ENCODE data around the gene SLC6A12. TPM values are rescaled to one million over a fixed set of nuclear protein-coding genes. Genes with fewer than 3 reads are reported as not detected.

Gene SLC6A12
- total RNA-seq, 2 experiments from 2014 or later = not detected

GRCh38 chr12:147242-147641 lies 66.7 kb downstream of the SLC6A12 start:
- intact Hi-C loops (cut with DNase I, micrococcal nuclease) = no loop called here
- Mint-ChIP-seq H3K36me3 (ENCODE audit: low read depth) (no peaks in the 10 kb centered on the region), H3K9me3 (no peaks in the 10 kb centered on the region), H3K4me1 (ENCODE audit: low read depth) (peaks cover 4% of the 10 kb centered on the region), H3K27ac (no peak overlapping the region), H3K27me3 (peaks cover 9% of the 10 kb centered on the region), H3K4me3 (no peak overlapping the region)
- no peaks in the 10 kb centered on the region for H3K9me3 ChIP-seq (ENCODE audit: control insufficient read depth in 1 of 2, insufficient read depth in 1 of 2, low read length in 2 of 2)
- no peak for TF ChIP-seq CTCF (IDR thresholded peaks at IDR 0.05)
- ATAC-seq (ENCODE audit: poor library complexity) (no peak), DNase-seq (no peak)
- ChIA-PET CTCF (no interaction called here), POLR2A (no interaction called here)
- H3K4me3 ChIP-seq (ENCODE audit: low read length) = no peak overlapping the region
- no peak overlapping the region for H3K27ac ChIP-seq (ENCODE audit: low read depth in 1 of 2, low read length in 2 of 2)
- H3K4me1 ChIP-seq (ENCODE audit: insufficient read depth, low read length) = no peaks in the 10 kb centered on the region
- H3K27me3 ChIP-seq (ENCODE audit: control insufficient read depth in 1 of 2, insufficient read depth in 2 of 2, low read length in 2 of 2) = no peaks in the 10 kb centered on the region
- H3K36me3 ChIP-seq (ENCODE audit: insufficient read depth, low read length) = no peaks in the 10 kb centered on the region

GRCh38 chr12:145369-145960 lies 68.5 kb downstream of the SLC6A12 start:
- peaks cover 0 to 4% of the 10 kb centered on the region in 2 experiments for H3K27me3 ChIP-seq (ENCODE audit: control insufficient read depth in 1 of 2, insufficient read depth in 2 of 2, low read length in 2 of 2)
- H3K27ac ChIP-seq (ENCODE audit: low read depth in 1 of 2, low read length in 2 of 2) = no peak overlapping the region
- peaks cover 19% of the 10 kb centered on the region for H3K27me3 Mint-ChIP-seq
- H3K9me3 Mint-ChIP-seq = no peaks in the 10 kb centered on the region
- H3K9me3 ChIP-seq (ENCODE audit: control insufficient read depth in 1 of 2, insufficient read depth in 1 of 2, low read length in 2 of 2) = no peaks in the 10 kb centered on the region
- no peak for TF ChIP-seq CTCF (IDR thresholded peaks at IDR 0.05)
- no peaks in the 10 kb centered on the region for H3K36me3 ChIP-seq (ENCODE audit: insufficient read depth, low read length)
- H3K4me3 Mint-ChIP-seq = no peak overlapping the region
- H3K27ac Mint-ChIP-seq = no peak overlapping the region
- CTCF ChIA-PET = no interaction called here
- no peaks in the 10 kb centered on the region for H3K36me3 Mint-ChIP-seq (ENCODE audit: low read depth)
- DNase-seq = no peak
- H3K4me3 ChIP-seq (ENCODE audit: low read length) = no peak overlapping the region
- POLR2A ChIA-PET = no interaction called here
- H3K4me1 Mint-ChIP-seq (ENCODE audit: low read depth) = peaks cover 4% of the 10 kb centered on the region
- no peak for ATAC-seq (ENCODE audit: poor library complexity)
- no peaks in the 10 kb centered on the region for H3K4me1 ChIP-seq (ENCODE audit: insufficient read depth, low read length)
- intact Hi-C loops (cut with DNase I, micrococcal nuclease) = no loop called here

- ATAC-seq (ENCODE audit: poor library complexity) (no peak), DNase-seq (peak in 1 of 14 experiments; percentile 4)
- H3K36me3 Mint-ChIP-seq (ENCODE audit: low read depth) = no peaks in the 10 kb centered on the region
- Histone ChIP-seq H3K4me1 (ENCODE audit: insufficient read depth, low read length) (no peaks in the 10 kb centered on the region), H3K27me3 (ENCODE audit: control insufficient read depth in 1 of 2, insufficient read depth in 2 of 2, low read length in 2 of 2) (peaks cover 0 to 11% of the 10 kb centered on the region in 2 experiments), H3K27ac (ENCODE audit: low read depth in 1 of 2, low read length in 2 of 2) (no peak overlapping the region), H3K9me3 (ENCODE audit: control insufficient read depth in 1 of 2, insufficient read depth in 1 of 2, low read length in 2 of 2) (no peaks in the 10 kb centered on the region), H3K36me3 (ENCODE audit: insufficient read depth, low read length) (no peaks in the 10 kb centered on the region), H3K4me3 (ENCODE audit: low read length) (no peak overlapping the region)
- no peaks in the 10 kb centered on the region for H3K9me3 Mint-ChIP-seq
- CTCF ChIA-PET = no interaction called here
- H3K27me3 Mint-ChIP-seq = peaks cover 26% of the 10 kb centered on the region
- TF ChIP-seq CTCF (IDR thresholded peaks at IDR 0.05) = no peak
- POLR2A ChIA-PET = no interaction called here
- intact Hi-C loops (cut with DNase I, micrococcal nuclease) = no loop called here
- H3K27ac Mint-ChIP-seq = no peak overlapping the region
- H3K4me3 Mint-ChIP-seq = peak overlapping the region; percentile 15
- peaks cover 4% of the 10 kb centered on the region for H3K4me1 Mint-ChIP-seq (ENCODE audit: low read depth)
Measured at GRCh38 chr12:144650-145284, 69.2 kb downstream of the SLC6A12 start.
